ENCODE data around the gene EPHA10. TPM values are rescaled to one million over a fixed set of nuclear protein-coding genes. Genes with fewer than 3 reads are reported as not detected.
"Not testable (repeated sequence)": the region's sequence is repeated elsewhere in the genome, so short reads cannot be mapped to it uniquely, and the experiment has no call there.

EPHA10 gene
- total RNA-seq, 2 donors from 2014 or later, result 0.42 TPM; not detected in 1

DNA sequence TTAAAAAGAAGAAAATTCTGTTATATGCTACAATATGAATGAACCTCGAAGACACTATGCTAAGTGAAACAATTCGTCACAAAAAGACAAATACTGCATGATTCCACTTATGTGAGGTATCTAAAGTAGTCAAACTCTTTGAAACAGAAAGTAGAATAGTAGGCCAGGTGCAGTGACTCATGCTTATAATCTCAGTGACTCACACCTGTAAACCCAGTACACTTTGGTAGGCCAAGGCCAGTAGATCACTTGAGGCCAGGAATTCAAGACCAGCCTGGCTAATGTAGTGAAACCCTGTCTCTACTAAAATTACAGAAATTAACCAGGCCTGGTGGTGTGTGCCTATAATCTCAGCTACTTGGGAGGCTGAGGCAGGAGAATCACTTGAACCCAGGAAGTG is 25.7 kb downstream of the EPHA10 start:
- Mint-ChIP-seq H3K36me3 (ENCODE audit: low read depth) (no peaks in the 10 kb centered on the region), H3K4me1 (no peaks in the 10 kb centered on the region), H3K9me3 (no peaks in the 10 kb centered on the region), H3K4me3 (no peak overlapping the region), H3K27ac (no peak overlapping the region), H3K27me3 (ENCODE audit: insufficient read depth) (peaks cover 58% of the 10 kb centered on the region)
- Histone ChIP-seq H3K36me3 (ENCODE audit: control insufficient read depth, insufficient read depth, low read length) (no peaks in the 10 kb centered on the region), H3K9ac (ENCODE audit: extremely low read depth, low read length, poor library complexity, severe bottlenecking) (no peak overlapping the region), H3K4me3 (ENCODE audit: low read length) (no peak overlapping the region), H3K27me3 (ENCODE audit: control insufficient read depth, insufficient read depth, low read length, poor library complexity, severe bottlenecking) (peaks cover 77% of the 10 kb centered on the region), H3K9me3 (ENCODE audit: control insufficient read depth, low read length) (no peaks in the 10 kb centered on the region), H3K4me1 (ENCODE audit: control insufficient read depth, insufficient read depth, low read length) (no peaks in the 10 kb centered on the region), H3K27ac (ENCODE audit: low read depth, low read length) (no peak overlapping the region)
- 86 to 96% methylated on average over 2 of the region's 2 CpGs for WGBS, 2 experiments (ENCODE audit: insufficient coverage in 1 of 2, insufficient read length in 1 of 2)
- TF ChIP-seq, protein P1, sequence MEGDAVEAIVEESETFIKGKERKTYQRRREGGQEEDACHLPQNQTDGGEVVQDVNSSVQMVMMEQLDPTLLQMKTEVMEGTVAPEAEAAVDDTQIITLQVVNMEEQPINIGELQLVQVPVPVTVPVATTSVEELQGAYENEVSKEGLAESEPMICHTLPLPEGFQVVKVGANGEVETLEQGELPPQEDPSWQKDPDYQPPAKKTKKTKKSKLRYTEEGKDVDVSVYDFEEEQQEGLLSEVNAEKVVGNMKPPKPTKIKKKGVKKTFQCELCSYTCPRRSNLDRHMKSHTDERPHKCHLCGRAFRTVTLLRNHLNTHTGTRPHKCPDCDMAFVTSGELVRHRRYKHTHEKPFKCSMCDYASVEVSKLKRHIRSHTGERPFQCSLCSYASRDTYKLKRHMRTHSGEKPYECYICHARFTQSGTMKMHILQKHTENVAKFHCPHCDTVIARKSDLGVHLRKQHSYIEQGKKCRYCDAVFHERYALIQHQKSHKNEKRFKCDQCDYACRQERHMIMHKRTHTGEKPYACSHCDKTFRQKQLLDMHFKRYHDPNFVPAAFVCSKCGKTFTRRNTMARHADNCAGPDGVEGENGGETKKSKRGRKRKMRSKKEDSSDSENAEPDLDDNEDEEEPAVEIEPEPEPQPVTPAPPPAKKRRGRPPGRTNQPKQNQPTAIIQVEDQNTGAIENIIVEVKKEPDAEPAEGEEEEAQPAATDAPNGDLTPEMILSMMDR (conservative IDR thresholded peaks at IDR 0.05), result no peak
- no peak for DNase-seq

DNA sequence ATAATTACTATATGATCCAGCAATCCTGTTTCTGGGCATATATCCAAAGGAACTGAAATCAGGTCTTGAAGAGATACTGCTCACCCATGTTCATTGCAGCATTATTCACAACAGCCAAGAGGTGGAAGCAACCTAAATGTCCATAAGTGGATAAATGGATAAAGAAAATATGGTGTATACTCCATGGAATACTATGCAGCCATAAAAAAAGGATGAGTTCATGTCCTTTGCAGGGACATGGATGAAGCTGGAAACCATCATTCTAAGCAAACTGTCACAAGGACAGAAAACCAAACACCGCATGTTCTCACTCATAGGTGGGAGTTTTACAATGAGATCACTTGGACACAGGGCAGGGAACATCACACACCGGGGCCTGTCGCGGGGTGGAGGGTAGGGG is 26.3 kb downstream of the EPHA10 start:
- H3K9me3 ChIP-seq (ENCODE audit: control insufficient read depth, low read length); H3K4me1 Mint-ChIP-seq; H3K27ac ChIP-seq (ENCODE audit: low read depth, low read length); H3K9me3 Mint-ChIP-seq; H3K27ac Mint-ChIP-seq; H3K4me3 ChIP-seq (ENCODE audit: low read length); H3K36me3 Mint-ChIP-seq (ENCODE audit: low read depth); H3K4me1 ChIP-seq (ENCODE audit: control insufficient read depth, insufficient read depth, low read length); H3K9ac ChIP-seq (ENCODE audit: extremely low read depth, low read length, poor library complexity, severe bottlenecking); DNase-seq; H3K36me3 ChIP-seq (ENCODE audit: control insufficient read depth, insufficient read depth, low read length); H3K4me3 Mint-ChIP-seq: not testable (repeated sequence)
- H3K27me3 ChIP-seq (ENCODE audit: control insufficient read depth, insufficient read depth, low read length, poor library complexity, severe bottlenecking), result peaks cover 77% of the 10 kb centered on the region
- WGBS, 2 experiments (ENCODE audit: insufficient coverage in 1 of 2, insufficient read length in 1 of 2), result 90 to 94% methylated on average over 4 of the region's 4 CpGs
- peaks cover 58% of the 10 kb centered on the region for H3K27me3 Mint-ChIP-seq (ENCODE audit: insufficient read depth)

DNA sequence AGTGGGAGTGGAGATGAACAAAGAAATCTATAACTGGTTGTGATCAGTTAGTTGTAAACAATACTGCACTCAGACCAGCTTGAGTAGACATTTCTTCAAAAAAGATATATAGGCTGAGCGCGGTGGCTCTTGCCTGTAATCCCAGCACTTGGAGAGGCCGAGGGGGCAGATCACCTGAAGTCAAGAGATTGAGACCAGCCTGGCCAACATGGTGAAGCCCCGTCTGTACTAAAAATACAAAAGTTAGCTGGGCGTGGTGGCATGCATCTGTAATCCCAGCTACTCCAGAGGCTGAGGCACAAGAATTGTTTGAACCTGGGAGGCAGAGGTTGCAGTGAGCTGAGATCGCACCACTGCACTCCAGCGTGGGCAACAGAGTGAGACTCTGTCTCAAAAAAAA is 26.9 kb downstream of the EPHA10 start:
- H3K27ac Mint-ChIP-seq; H3K4me3 ChIP-seq (ENCODE audit: low read length); H3K9ac ChIP-seq (ENCODE audit: extremely low read depth, low read length, poor library complexity, severe bottlenecking); H3K9me3 Mint-ChIP-seq; H3K27ac ChIP-seq (ENCODE audit: low read depth, low read length); H3K4me1 ChIP-seq (ENCODE audit: control insufficient read depth, insufficient read depth, low read length); H3K4me3 Mint-ChIP-seq; H3K36me3 ChIP-seq (ENCODE audit: control insufficient read depth, insufficient read depth, low read length); DNase-seq; H3K4me1 Mint-ChIP-seq; H3K9me3 ChIP-seq (ENCODE audit: control insufficient read depth, low read length); H3K36me3 Mint-ChIP-seq (ENCODE audit: low read depth): not testable (repeated sequence)
- peaks cover 76% of the 10 kb centered on the region for H3K27me3 ChIP-seq (ENCODE audit: control insufficient read depth, insufficient read depth, low read length, poor library complexity, severe bottlenecking)
- WGBS, 2 experiments (ENCODE audit: insufficient coverage in 1 of 2, insufficient read length in 1 of 2), result 76 to 81% methylated on average over 6 to 7 of the region's 7 CpGs
- peaks cover 64% of the 10 kb centered on the region for H3K27me3 Mint-ChIP-seq (ENCODE audit: insufficient read depth)

DNA sequence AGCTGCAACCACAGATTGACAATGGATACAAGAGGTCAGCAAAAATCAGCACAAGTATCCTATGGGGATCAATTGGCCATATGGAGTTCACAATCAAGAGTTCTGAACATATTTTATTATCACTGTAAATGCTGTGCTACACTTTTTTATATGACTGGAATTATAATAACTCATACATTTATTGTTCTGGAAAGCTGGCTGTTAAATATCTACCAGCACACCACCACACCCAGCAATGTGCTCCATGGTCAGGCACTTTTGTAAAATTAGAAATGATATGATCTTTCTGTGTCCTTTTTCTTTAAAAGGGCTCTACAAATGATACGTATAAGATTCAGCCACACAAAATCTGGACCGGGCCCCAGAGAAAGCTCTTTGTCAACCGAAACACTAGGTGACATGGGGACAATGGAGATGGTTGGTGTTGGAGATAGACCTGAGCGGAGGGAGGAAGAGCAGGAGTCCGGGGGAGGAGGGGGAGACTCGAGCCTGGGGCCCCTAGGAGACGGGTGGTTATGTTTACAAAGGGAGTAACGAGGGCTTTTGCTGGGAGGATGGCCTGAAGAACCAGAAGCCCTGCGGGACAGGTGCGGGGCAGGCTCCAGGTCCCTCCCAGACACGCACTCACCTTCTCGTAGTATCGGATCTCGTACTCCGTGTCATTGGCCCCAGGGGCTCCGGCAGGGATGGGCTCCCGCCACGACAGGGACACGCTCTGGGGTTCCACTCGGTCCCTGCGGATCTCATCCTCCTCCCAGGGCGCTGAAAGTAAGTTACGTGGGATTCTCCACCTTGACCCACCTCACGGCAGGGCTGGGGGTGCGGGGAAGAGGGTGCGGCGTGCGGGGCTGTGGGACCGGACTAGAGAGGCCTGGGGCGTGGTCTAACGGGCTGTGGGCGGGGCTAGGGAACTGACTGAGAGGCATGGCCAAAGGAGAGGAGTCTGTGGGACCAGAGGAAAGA is 30.0 kb downstream of the EPHA10 start:
- Histone ChIP-seq H3K36me3 (ENCODE audit: control insufficient read depth, insufficient read depth, low read length) (no peaks in the 10 kb centered on the region), H3K4me1 (ENCODE audit: control insufficient read depth, insufficient read depth, low read length) (no peaks in the 10 kb centered on the region), H3K9me3 (ENCODE audit: control insufficient read depth, low read length) (no peaks in the 10 kb centered on the region), H3K4me3 (ENCODE audit: low read length) (peak overlapping the region; percentile 69), H3K27ac (ENCODE audit: low read depth, low read length) (no peak overlapping the region), H3K9ac (ENCODE audit: extremely low read depth, low read length, poor library complexity, severe bottlenecking) (no peak overlapping the region), H3K27me3 (ENCODE audit: control insufficient read depth, insufficient read depth, low read length, poor library complexity, severe bottlenecking) (peaks cover 69% of the 10 kb centered on the region)
- Mint-ChIP-seq H3K9me3 (no peaks in the 10 kb centered on the region), H3K27ac (no peak overlapping the region), H3K4me3 (peak overlapping the region; percentile 56), H3K27me3 (ENCODE audit: insufficient read depth) (peaks cover 69% of the 10 kb centered on the region), H3K36me3 (ENCODE audit: low read depth) (no peaks in the 10 kb centered on the region), H3K4me1 (peaks cover 7% of the 10 kb centered on the region)
- DNase-seq, result peak; percentile 90
- TF ChIP-seq, protein P1 (conservative IDR thresholded peaks at IDR 0.05), result no peak
- WGBS, 2 experiments (ENCODE audit: insufficient coverage in 1 of 2, insufficient read length in 1 of 2), result 18 to 35% methylated on average over 6 to 32 of the region's 32 CpGs
